NCI-H1436 (cell line): Measurements from ENCODE around the gene SEMA4C.

Experiments used
- DNase-seq: peaks from one replicate; lab custom pipeline; 2025; lab: John Stamatoyannopoulos, UW

The SEMA4C gene

DNA sequence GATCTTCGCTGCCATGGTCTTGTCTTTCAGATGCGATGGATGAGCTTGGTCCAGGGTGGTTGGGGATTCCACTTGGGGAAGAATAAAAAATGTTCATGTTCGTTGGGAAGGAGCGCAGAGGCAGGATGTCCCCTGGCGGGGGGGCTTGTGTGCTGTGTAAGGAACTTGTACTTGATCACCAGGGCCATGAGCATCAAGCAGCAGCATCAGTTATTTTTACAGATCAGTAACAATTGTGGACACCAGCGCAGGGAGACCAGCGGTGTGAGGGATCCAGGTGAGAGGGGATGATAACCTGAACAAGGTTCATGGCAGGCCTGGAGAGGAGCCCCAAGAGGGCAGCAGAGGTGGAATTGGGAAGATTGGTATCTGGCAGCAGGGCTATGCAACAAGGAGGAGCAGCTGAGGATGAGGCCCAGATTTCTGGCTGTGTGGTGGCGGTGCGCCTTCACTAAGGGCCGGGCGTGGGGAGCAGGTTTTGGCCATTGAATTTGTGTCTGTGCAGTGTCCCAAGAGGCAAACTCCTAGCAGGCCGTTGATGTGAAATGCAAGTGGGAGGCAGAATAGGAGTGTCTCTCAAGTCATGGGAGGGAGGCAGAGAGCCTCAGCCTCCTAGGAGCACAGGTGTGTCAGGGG lies 49.9 kb downstream of the SEMA4C start:
- no peak for DNase-seq

- no peak for DNase-seq
These were observed 50.6 kb downstream of the SEMA4C start for GRCh38 chr2:96819128-96819875.

- DNase-seq: no peak
These were observed 52.0 kb downstream of the SEMA4C start for GRCh38 chr2:96817882-96818281.

- no peak for DNase-seq
These were observed 52.8 kb downstream of the SEMA4C start for GRCh38 chr2:96816836-96817702.

DNA sequence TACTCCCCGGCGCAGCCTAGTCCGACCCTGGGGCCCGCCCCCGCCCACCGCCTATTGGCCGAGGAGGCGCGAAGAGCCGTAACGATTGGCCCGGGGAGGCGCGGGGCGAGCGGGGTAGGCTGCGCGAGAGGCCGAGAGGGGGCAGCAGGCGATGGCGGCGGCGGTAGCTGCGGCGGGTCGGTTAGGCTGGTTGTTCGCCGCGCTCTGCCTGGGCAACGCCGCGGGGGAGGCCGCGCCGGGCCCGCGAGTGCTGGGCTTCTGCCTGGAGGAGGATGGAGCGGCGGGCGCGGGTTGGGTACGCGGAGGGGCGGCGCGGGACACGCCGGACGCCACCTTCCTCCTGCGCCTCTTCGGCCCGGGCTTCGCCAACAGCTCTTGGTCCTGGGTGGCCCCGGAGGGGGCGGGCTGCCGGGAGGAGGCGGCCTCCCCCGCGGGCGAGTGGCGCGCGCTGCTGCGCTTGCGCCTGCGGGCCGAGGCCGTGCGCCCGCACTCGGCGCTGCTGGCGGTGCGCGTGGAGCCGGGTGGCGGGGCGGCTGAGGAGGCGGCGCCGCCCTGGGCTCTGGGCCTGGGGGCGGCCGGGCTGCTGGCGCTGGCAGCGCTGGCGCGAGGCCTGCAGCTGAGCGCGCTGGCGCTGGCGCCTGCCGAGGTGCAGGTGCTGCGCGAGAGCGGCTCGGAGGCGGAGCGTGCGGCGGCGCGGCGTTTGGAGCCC lies 53.6 kb downstream of the SEMA4C start, which contains the start of gene CNNM3:
TSS of gene CNNM3 (plus strand) at position 142 of the 709 bp plus-strand sequence. CDS start at position 152, 10 bp downstream.
- DNase-seq: peak; percentile 89

GRCh38 chr2:96815326-96816126 lies 54.4 kb downstream of the SEMA4C start:
- DNase-seq: no peak

DNA sequence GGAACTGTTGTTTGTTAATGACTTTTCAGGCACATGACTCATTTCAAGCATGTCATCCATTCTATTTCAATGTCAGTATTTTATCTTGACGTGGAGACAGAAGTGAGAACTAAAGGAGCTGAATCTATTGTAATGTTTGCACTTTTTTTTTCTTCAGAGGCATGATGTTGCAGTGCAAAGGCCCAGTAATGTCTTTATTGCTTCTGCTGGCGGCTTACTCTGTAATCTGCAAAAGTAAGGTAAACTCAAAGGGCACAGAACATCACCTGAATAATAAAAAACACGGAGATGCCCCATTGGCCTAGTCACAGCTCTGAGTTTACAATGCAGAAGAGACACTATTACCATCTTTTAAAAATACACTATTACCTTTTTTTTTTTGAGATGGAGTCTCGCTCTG lies 56.2 kb downstream of the SEMA4C start:
- no peak for DNase-seq

GRCh38 chr2:96811917-96812316 lies 58.0 kb downstream of the SEMA4C start:
- DNase-seq: no peak

GRCh38 chr2:96810783-96811192 lies 59.1 kb downstream of the SEMA4C start:
- DNase-seq: no peak

DNA sequence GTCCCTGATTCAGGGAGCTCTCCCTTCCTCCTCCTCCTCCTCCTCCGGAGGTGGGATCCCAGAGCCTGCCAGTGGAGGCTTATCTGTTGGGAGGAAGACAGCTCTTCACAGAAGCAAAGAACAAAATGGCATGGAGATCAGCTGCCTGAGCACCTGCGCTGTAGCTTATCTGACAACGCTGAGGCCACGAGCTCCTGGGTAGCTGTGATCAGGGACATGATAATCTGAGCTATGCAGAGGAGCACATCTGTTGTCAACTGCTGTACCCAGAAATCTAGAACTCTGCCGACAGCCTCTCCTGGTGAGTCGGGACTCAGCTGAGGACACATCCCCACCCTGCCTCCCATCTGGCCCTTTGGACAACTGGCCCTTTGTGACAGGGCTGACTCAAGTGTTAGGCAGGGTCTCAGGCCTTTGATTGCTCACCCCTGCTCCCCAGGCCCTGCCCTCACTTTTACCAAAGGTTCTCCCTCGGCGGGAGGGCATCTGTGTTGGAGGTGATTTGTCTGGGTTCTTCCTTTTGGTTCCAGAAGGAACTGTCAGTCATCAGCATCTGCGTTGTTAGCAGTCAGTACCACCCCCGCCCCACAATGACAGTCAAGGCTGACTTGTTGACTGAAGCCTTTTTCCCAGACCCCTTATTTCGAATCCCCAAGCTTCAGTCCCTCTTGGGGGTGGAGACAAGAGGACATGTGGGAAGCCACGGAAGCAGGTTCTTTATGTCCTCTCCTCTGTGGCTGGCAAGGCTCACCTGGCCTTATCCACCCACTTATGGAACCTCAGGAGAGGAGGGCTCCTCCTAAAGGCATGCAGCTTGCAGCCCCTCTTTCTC lies 59.7 kb downstream of the SEMA4C start:
- DNase-seq: no peak
